ENCODE measurements around the gene TRIP10.

TRIP10 gene

DNA sequence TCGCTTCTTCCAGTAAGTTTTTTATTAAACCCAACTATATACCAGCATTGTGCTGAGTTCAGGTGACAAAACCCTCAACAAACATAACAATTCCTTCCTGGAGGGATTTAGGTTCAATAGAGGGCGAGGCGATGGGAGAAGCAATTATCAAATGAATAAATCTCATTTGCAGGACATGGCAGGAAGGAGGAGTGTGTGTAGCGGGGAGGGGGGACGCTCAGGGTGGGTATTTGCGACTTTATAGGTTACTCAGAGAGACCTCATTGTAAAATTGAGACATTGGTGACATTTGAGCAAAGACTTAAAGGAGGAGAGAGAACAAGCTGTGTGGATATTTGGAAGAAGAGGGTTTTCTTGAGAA, 22.9 kb upstream of the TRIP10 start:
- no peak overlapping the region for H3K4me3 ChIP-seq (ENCODE audit: control insufficient read depth, low read depth, low read length)
- no peak for TF ChIP-seq CTCF (IDR thresholded peaks at IDR 0.05; ENCODE audit: control insufficient read depth, insufficient read depth, low read depth, low read length, missing control alignments)
- no peak for DNase-seq (ENCODE audit: low read depth)

GRCh38 chr19:6717036-6717435, 22.4 kb upstream of the TRIP10 start:
- TF ChIP-seq CTCF (IDR thresholded peaks at IDR 0.05; ENCODE audit: control insufficient read depth, insufficient read depth, low read depth, low read length, missing control alignments) = no peak
- DNase-seq (ENCODE audit: low read depth) = no peak
- H3K4me3 ChIP-seq (ENCODE audit: control insufficient read depth, low read depth, low read length) = no peak overlapping the region

DNA sequence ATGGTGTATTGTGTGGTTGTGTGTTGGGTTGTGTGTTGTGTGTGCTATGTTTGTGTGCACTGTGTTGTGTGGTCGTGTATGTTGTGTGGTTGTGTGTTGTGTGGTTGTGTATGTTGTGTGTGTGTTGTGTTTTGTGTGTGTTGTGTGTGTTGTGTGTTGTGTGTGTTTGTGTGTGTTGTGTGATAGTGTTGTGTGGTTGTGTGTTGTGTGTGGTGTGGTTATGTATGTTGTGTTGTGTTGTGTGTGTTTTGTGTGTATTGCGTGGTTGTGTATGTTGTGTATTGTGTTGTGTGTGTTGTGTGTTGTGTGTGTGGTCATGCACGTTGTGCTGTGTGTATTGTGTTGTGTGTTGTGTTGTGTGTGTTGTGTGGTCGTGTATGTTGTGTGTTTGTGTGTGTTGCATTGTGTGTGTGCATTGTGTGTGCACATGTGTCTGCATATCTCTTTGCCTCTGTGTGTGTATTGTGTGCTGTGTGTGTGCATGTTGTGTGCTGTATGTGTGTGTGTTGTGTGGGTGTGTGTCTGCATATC, 22.0 kb upstream of the TRIP10 start:
- TF ChIP-seq CTCF (IDR thresholded peaks at IDR 0.05; ENCODE audit: control insufficient read depth, insufficient read depth, low read depth, low read length, missing control alignments) = no peak
- H3K4me3 ChIP-seq (ENCODE audit: control insufficient read depth, low read depth, low read length) = no peak overlapping the region
- no peak for DNase-seq (ENCODE audit: low read depth)

DNA sequence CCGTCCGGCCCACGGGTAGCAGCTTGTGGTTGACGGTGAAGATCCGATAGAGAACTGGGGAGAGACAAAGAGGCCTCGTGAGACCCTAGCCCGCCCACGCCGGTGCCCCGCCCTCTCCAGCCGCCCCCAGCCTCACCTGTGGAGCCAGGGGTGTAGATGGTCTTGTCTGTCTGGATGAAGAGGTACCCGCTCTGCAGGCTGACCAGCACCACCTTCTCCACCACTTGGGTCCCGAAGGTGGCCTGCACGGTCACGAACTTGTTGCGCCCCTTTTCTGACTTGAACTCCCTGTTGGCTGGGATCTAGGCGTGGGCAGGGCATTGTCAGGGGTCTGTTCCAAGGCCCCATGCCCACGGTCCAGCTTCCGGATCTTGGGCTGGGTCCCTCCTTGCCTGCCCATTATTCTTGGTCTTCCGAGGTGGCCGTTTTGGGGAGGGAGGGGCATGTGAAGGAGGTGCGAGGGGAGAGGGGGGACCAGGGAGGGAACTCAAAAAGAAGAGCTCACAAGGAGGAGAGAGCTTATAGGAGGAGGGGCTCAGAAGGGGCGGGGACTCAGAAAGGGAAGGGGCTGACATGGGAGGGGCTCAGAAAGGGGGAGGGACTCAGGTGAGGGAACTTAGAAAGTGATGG, 21.3 kb upstream of the TRIP10 start:
- H3K4me3 ChIP-seq (ENCODE audit: control insufficient read depth, low read depth, low read length) = no peak overlapping the region
- DNase-seq (ENCODE audit: low read depth) = no peak
- no peak for TF ChIP-seq CTCF (IDR thresholded peaks at IDR 0.05; ENCODE audit: control insufficient read depth, insufficient read depth, low read depth, low read length, missing control alignments)

DNA sequence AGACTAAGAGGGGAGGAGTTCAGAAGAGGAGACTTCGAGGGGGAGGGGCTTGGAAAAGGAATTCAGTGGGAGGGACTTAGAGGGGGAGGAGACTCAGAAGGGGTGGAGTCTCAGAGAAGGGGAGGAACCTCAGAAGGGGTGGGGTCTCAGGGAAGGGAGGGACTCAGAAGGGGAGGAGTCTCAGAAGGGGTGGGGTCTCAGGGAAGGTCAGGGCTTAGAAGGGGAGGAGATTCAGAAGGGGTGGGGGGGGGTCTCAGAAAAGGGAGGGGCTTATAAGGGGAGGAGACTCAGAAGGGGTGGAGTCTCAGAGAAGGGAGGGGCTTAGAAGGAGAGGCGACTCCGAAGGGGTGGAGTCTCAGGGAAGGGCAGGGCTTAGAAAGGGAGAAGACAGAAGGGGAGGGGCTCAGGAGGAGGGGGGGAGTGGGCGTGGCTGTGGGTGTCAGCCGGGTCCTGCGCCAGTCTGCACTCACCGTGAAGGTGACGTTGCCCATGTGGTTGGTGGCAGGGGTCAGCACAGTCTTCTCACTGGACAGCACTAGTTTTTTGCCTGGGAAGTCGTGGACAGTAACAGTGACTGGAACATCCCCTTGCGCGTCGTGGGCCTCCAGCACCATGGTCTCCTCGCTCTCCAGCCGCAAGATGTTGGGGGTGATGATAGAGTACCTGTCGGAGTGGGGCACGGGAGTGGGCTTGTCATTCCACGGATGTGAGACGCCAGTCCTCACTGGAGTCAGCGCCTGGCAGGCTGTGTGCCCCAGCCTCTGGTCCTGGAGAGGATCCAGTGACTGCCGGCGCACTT, 20.5 kb upstream of the TRIP10 start:
- no peak for DNase-seq (ENCODE audit: low read depth)
- TF ChIP-seq CTCF (IDR thresholded peaks at IDR 0.05; ENCODE audit: control insufficient read depth, insufficient read depth, low read depth, low read length, missing control alignments) = no peak
- H3K4me3 ChIP-seq (ENCODE audit: control insufficient read depth, low read depth, low read length) = no peak overlapping the region

DNA sequence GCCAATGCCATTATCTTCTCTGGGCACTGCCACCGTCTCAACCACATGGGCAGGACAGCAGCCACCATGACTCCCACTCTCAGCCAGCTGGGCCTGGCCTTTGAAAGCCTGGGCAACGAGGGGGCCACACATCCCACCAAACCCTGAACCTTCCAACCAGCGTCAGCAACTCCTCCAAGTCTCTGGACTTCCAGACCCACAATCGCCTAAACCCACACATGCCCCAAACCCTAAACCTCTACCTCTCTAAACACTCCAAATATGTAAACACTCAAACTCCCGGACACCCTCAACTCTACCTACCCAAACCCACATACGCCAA, 20.0 kb upstream of the TRIP10 start:
- TF ChIP-seq CTCF (IDR thresholded peaks at IDR 0.05; ENCODE audit: control insufficient read depth, insufficient read depth, low read depth, low read length, missing control alignments) = no peak
- DNase-seq (ENCODE audit: low read depth) = no peak
- no peak overlapping the region for H3K4me3 ChIP-seq (ENCODE audit: control insufficient read depth, low read depth, low read length)
